NCI-H1092 (cell line): ENCODE results near the gene PPIE.
A peak's percentile ranks its signal among the peaks of the same experiment; 100 is the strongest.
"Not testable (repeated sequence)": the region's sequence is repeated elsewhere in the genome, so short reads cannot be mapped to it uniquely, and the experiment has no call there.

ENCODE experiments used
- DNase-seq: peaks from one replicate; lab custom pipeline; 2025; lab: John Stamatoyannopoulos, UW

Gene PPIE

GRCh38 chr1:39777896-39778295 is 39.2 kb downstream of the PPIE start:
- not testable (repeated sequence) for DNase-seq

DNA sequence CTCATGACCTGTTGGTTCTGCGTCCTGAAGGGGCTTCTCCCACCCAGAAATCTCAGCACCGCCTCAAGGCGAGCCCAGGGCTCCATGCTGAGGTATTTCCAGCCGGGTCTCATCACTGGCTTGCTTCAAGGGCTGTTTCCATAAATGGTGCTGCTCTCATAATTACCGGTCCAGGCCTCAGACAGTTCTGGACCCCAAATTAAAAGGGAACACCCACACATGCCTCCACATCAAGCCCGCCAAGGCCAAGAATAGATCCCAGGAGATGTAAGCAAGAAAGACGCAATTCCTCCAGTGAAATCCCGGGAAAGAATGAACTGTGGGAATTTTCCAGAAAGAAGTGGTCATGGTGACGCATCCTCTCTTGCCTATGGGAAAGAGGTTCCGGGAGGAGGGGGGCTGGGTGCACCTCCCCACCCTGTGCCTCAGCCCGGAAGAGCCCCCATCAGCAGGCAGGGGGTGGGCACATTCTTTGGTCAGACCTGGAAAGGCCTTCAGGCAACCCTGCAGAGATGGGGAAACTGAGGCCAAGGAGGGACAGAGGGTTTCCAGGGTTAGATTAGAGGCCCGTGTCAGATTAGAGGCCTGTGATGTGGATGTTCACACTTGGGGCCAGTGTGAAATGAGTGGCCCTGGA is 39.9 kb downstream of the PPIE start:
- not testable (repeated sequence) for DNase-seq

DNA sequence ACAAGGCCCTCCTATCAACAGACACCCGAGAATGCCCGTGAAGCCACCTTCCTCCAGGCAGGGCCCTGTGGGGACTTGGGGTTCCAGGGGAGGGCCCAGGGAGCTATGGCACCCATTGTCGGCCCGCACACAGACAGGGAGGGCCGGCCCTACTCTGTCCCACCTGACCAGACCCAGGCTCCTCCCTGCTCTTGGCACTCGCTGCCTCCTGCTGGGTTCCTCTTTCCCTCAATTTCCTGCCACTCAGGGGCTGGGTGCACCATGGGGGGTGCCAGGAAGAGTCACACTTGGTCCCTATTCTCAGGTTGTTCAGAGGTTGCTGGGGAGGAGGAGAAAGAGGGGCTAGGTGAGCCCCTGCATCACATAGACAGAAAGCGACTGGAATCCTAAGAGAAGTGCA is 40.5 kb downstream of the PPIE start:
- DNase-seq = no peak

DNA sequence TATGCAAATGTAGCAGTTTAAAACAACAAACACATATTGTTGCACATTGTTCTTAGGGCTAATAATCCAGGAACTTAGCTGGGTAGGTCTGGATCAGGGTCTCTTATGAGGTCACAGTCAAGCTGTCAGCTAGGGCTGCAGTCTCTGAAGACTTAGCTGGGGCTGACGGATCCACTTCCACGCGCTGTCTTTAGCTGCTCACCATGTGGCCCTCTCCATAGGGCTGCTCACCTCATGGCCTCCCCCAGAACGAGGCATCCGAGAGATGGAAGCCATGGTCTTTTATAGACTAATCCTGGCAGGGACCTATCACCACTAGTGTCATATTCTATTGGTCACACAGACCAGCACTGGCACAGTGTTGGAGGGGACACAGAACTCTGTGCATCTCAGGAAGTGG is 41.1 kb downstream of the PPIE start:
- no peak for DNase-seq

- no peak for DNase-seq
Observed at GRCh38 chr1:39781349-39781715, 42.6 kb downstream of the PPIE start.

DNA sequence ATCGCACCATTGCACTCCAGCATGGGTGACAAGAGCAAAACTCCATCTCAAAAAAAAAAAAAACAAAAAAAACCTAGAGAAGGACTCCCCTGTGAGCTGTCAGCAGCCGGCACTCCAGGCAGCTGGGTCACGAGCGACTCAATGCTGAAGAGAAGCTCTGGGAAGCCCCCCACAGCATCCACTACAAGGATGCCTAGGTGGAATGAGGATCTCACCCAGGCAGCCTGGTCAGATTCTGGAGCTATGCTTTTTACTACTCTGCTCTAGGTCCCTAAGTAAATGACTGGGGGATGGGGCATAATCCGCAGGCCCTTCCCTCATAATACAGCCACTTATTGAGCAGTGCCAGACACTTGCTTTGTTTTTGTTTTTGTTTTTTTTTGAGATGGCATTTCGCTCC is 43.4 kb downstream of the PPIE start:
- no peak for DNase-seq

DNA sequence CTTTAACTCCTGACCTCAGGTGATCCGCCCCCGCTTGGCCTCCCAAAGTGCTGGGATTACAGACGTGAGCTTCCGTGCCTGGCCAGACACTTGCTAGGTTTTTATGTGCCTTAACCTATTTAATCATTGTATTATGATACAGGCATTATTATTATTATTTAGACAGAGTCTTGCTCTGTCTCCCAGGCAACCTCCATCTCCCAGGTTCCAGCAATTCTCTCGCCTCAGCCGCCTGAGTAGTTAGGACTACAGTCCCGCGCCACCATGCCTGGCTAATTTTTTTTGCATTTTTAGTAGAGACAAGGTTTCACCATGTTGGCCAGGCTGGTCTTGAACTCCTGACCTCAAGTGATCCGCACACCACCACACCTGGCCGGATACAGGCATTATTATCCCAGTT is 44.0 kb downstream of the PPIE start:
- not testable (repeated sequence) for DNase-seq

GRCh38 chr1:39786303-39787107 is 47.8 kb downstream of the PPIE start:
- DNase-seq = not testable (repeated sequence)

GRCh38 chr1:39787108-39787375 is 48.4 kb downstream of the PPIE start:
- DNase-seq = not testable (repeated sequence)

- DNase-seq = no peak
Observed at GRCh38 chr1:39787468-39787867, 48.8 kb downstream of the PPIE start.

DNA sequence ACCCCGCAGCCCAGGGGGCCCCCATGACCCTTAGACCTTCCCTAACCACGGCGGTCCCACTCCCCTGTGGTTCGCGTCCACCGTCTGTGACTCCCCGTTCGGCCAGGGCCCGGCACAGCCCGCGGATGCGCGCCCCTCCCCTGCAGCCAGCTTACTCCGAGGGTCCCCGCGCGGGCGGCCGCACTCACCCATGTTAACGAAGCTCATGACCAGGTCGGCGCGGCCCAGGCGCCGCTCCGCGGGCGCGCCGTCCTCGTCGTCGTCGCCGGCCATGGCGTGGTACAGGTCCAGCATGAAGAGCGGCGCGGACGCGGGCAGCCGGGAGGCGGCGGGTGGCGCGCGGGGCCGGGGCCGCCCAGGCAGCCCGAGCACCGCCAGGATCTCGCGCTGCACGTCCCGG is 49.3 kb downstream of the PPIE start:
- DNase-seq = not testable (repeated sequence)

DNA sequence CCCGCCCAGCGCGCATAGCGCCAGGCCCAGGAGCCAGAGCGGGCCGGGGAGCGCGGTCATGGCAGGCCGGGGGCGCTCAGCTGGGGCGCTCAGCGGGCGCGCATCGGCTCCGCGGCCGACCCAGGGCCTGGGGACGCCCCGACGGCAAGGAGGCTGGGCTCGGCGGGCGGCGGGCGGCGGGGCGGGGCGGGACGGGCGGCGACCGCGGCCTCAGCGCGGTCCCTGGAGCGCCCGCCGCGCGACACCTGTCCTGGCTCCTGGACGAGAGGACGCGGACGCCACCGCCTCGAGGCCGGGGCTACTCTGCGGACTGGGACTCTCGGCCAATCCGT is 49.7 kb downstream of the PPIE start:
- no peak for DNase-seq

- peak; percentile 97 for DNase-seq
Observed at GRCh38 chr1:39788758-39789570, 50.3 kb downstream of the PPIE start, which contains the start of gene BMP8B. Gene BMP8B (minus strand): TSS chr1:39788865. CDS start chr1:39788485, 380 bp downstream.

DNA sequence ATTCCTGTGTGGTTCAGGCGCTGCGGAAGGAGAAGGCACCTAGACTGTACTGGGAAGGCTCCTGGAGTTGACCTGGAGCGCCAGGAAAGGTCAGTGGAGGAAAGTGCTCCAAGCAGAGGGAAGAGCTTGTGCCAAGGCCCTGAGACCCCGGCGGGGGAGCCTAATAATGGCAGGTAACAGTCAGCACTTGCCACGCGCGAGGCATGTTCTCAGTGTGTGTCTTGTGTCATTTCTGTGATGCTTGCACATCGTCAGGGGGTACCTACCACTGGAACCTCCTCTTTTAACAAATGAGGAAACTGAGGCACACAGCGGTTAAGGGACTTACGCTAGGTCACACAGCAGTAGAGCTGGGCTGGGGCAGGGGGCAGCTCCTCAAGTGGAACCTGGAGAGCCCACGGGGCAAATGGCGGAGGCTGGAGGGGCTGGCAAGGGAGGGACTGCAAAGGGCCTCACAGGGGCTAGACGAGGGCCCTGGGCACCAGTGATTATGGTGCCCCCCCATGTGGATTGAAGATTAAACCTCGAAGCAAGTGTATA is 51.0 kb downstream of the PPIE start:
- DNase-seq = no peak

DNA sequence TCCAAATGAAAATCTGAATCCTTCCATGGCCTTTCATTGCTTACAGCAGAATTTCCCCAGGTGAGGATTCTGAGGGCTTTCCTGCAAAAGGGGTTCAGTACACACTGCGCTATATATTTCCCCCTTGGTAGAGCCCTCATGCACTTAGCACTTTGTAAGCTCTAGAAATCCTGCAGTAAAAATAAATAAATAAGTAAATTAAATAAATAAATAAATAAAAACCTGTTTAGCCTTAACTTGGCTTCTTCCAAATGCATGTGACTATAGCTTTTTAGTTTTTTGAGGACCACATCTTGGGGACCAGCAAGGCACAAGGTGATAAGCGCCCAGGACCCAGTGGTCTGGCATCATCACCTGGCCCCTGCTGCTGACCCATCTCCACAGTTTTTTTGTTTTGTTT is 53.2 kb downstream of the PPIE start:
- DNase-seq = no peak

GRCh38 chr1:39795651-39796050 is 57.0 kb downstream of the PPIE start:
- DNase-seq = no peak

- DNase-seq = peak; percentile 98
Observed at GRCh38 chr1:39798859-39799769, 60.4 kb downstream of the PPIE start.

- DNase-seq = peak; percentile 99
Observed at GRCh38 chr1:39799770-39800470, 61.2 kb downstream of the PPIE start.

DNA sequence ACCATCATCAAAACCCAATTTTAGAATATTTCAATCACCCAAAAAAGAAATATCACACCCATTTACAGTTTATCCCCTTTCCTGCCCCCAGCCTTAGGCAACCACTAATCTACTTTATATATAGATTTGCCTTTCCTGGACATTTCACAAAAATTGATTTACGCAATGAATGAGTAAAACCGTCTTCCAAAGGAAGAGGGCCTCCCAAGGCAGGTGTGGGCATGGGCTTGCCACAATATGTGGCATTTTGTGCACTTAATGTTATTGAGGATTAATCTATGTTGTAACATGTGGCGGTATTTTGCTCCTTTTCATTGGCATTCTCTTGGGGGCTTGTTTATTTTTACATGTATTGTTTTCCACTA is 61.8 kb downstream of the PPIE start:
- no peak for DNase-seq

DNA sequence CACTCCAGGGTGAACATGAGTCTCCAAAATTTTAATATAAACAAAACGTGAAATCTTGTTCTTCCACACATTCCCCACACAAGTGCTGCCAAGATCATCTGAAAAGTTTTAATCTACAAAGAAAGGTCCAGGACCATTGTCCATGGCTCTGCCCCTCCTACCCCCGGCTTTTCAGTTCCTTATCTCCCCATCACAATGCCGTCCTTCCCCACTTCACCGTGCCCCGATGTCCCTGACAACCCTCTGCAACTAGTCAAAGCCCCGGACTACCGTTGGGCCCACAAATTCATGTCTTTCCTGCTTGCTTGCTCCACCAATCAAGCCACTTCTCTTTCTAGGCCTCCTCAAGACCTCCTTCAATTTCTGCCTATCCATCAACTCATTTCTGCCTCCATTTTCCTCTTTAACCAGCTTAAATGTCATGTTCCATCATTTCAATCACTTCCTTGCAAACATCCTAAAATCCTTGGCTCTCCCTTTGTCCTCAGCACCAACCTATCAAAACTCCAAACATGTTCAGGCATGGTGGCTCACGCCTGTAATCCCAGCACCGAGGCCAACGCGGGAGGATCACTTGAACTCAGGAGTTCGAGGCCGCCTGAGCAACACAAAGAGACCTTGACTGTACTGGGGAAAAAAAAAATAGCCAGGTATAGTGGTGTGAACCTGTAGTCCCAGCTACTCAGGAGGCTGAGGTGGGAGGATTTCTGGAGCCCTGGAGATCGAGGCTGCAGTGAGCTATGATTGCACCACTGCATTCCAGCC is 64.0 kb downstream of the PPIE start:
- no peak for DNase-seq
